Uterus (tissue), 4 donors: Measurements from ENCODE around the gene AXIN1. TPM values are rescaled to one million over a fixed set of nuclear protein-coding genes. Genes with fewer than 3 reads are reported as not detected.

Experiments used
- DNase-seq, 2 donors: peaks; one replicate each; pipeline ENCODE4 v3.0.0-alpha.2; 2019 to 2020
- H3K27ac ChIP-seq, 2 donors: fragments of 200-600 bp; sonication (generic); 1 replicate in 1 of 2; 2 replicates in 1 of 2; pipeline ENCODE4 v1.5.1; 2016 to 2018
- H3K27me3 ChIP-seq, 2 donors: fragments of 200-600 bp; sonication (generic); one replicate each; pipeline ENCODE4 v1.5.1; 2018 to 2019; ENCODE audit warnings: control low read depth in 1 of 2
- H3K36me3 ChIP-seq, 2 donors: fragments of 200-600 bp; sonication (generic); one replicate each; pipeline ENCODE4 v1.5.1; 2019; ENCODE audit warnings: control low read depth in 1 of 2
- H3K4me1 ChIP-seq, 2 donors: fragments of 200-600 bp; sonication (generic); one replicate each; pipeline ENCODE4 v1.5.1; 2018 to 2019; ENCODE audit warnings: control low read depth in 1 of 2
- H3K4me3 ChIP-seq, 2 donors: fragments of 200-600 bp; sonication (generic); 1 replicate in 1 of 2; 2 replicates in 1 of 2; pipeline ENCODE4 v1.5.1; 2018 to 2019; ENCODE audit warnings: mild to moderate bottlenecking in 1 of 2
- H3K9me3 ChIP-seq, 2 donors: fragments of 200-600 bp; sonication (generic); one replicate each; pipeline ENCODE4 v1.5.1; 2019; ENCODE audit warnings: control low read depth in 1 of 2
- CTCF ChIP-seq, 4 experiments: fragments of 200-600 bp in 2 of 4; fragments of 450-650 bp in 2 of 4; sonication (generic) in 2 of 4; IDR thresholded peaks; one replicate each; pipeline ENCODE4 v1.5.1; 2016 to 2019; ENCODE audit warnings: antibody characterized with exemption in 4 of 4, mild to moderate bottlenecking in 2 of 4, moderate library complexity in 1 of 4
- POLR2A ChIP-seq, 2 donors: fragments of 450-650 bp; IDR thresholded peaks; one replicate each; pipeline ENCODE4 v1.6.1; 2016; ENCODE audit warnings: antibody characterized with exemption in 2 of 2, mild to moderate bottlenecking in 1 of 2, moderate library complexity in 1 of 2
- intact Hi-C: fragments of 100-400 bp; cut with DNase I; formaldehyde crosslinking; loops from one replicate; pipeline ENCODE4 v1.15.1; 2023; ENCODE audit warnings: low total_unique reads
- total RNA-seq, 4 donors: library from RNA; depleted of rRNA in 3 of 4; stranded (reverse); fragments of >200 nt in 3 of 4; gene quantifications; one replicate each; pipeline versions ENCODE4 v1.1.0 to v1.2.4, GENCODE V29; 2014 to 2023
- donor health status: DM: yes; HTN: yes; CAD: no.

The AXIN1 gene
- total RNA-seq, 4 donors from 2014 or later: 6.2 to 23.6 (median 19.9) TPM

GRCh38 chr16:266258-267164, 86.0 kb downstream of the AXIN1 start:
- Histone ChIP-seq H3K4me1 (no peaks in the 10 kb centered on the region), H3K36me3 (no peaks in the 10 kb centered on the region), H3K9me3 (no peaks in the 10 kb centered on the region), H3K4me3 (no peak overlapping the region), H3K27ac (no peak overlapping the region), H3K27me3 (no peaks in the 10 kb centered on the region)
- no peak for DNase-seq
- intact Hi-C loops: no loop called here
- TF ChIP-seq POLR2A (IDR thresholded peaks at IDR 0.05): no peak

- Histone ChIP-seq H3K9me3 (no peaks in the 10 kb centered on the region), H3K4me3 (no peak overlapping the region), H3K27ac (no peak overlapping the region), H3K36me3 (no peaks in the 10 kb centered on the region), H3K4me1 (no peaks in the 10 kb centered on the region), H3K27me3 (no peaks in the 10 kb centered on the region)
- TF ChIP-seq POLR2A (IDR thresholded peaks at IDR 0.05) (no peak), CTCF (IDR thresholded peaks at IDR 0.05) (no peak)
- intact Hi-C loops: no loop called here
- no peak for DNase-seq
Observed at GRCh38 chr16:265711-266110, 86.8 kb downstream of the AXIN1 start.

- Histone ChIP-seq H3K4me1 (no peaks in the 10 kb centered on the region), H3K4me3 (no peak overlapping the region), H3K9me3 (no peaks in the 10 kb centered on the region), H3K27me3 (no peaks in the 10 kb centered on the region), H3K27ac (no peak overlapping the region), H3K36me3 (no peaks in the 10 kb centered on the region)
- DNase-seq: no peak
- intact Hi-C loops: no loop called here
- no peak for TF ChIP-seq CTCF (IDR thresholded peaks at IDR 0.05)
- no peak for TF ChIP-seq POLR2A (IDR thresholded peaks at IDR 0.05)
Observed at GRCh38 chr16:265002-265529, 87.5 kb downstream of the AXIN1 start.

GRCh38 chr16:264440-264951, 88.0 kb downstream of the AXIN1 start:
- H3K4me3 ChIP-seq: no peak overlapping the region
- H3K4me1 ChIP-seq: no peaks in the 10 kb centered on the region
- no peaks in the 10 kb centered on the region for H3K27me3 ChIP-seq
- no peaks in the 10 kb centered on the region for H3K36me3 ChIP-seq
- no peak for TF ChIP-seq CTCF (IDR thresholded peaks at IDR 0.05)
- no peak for TF ChIP-seq POLR2A (IDR thresholded peaks at IDR 0.05)
- no peak overlapping the region for H3K27ac ChIP-seq
- intact Hi-C loops: no loop called here
- no peaks in the 10 kb centered on the region for H3K9me3 ChIP-seq
- no peak for DNase-seq

- TF ChIP-seq CTCF (IDR thresholded peaks at IDR 0.05): no peak
- no peak for TF ChIP-seq POLR2A (IDR thresholded peaks at IDR 0.05)
- no peak for DNase-seq
- no peaks in the 10 kb centered on the region for H3K27me3 ChIP-seq
- H3K4me3 ChIP-seq: no peak overlapping the region
- no peaks in the 10 kb centered on the region for H3K9me3 ChIP-seq
- intact Hi-C loops: no loop called here
- H3K36me3 ChIP-seq: no peaks in the 10 kb centered on the region
- H3K4me1 ChIP-seq: no peaks in the 10 kb centered on the region
- no peak overlapping the region for H3K27ac ChIP-seq
Observed at GRCh38 chr16:263944-264343, 88.6 kb downstream of the AXIN1 start.
